H1 (cell line): ENCODE measurements around the gene DPF1. TPM values are rescaled to one million over a fixed set of nuclear protein-coding genes. Genes with fewer than 3 reads are reported as not detected.

ENCODE experiments used
- CTCF ChIA-PET: fragments of 300-600 bp; sonication (Branson Sonifier 250); formaldehyde crosslinking; loops from one replicate; lab custom pipeline; 2021; ENCODE audit not compliant: partially characterized antibody; lab: Charles Lee
- POLR2A ChIA-PET: fragments of 300-600 bp; sonication (Branson Sonifier 250); formaldehyde crosslinking; loops from one replicate; lab custom pipeline; 2021; ENCODE audit warnings: inconsistent platforms; ENCODE audit not compliant: partially characterized antibody; lab: Charles Lee
- DNase-seq, 2 experiments: peaks; one replicate each; pipeline versions ENCODE4 v3.0.0 to v3.0.0-alpha.2; 2010 to 2022; ENCODE audit warnings: low spot score in 2 of 2, low read depth in 1 of 2, mixed read lengths in 1 of 2
- FAIRE-seq: peaks from 2 replicates; lab custom pipeline; 2011; peaks lifted over from hg19 to GRCh38; lab: Jason Lieb, UNC
- H2AFZ ChIP-seq: 2 replicates; pipeline ENCODE4 v1.8.1; 2012; ENCODE audit warnings: low read length, inconsistent platforms
- H2AK5ac ChIP-seq: 2 replicates; pipeline ENCODE4 v1.6.1; 2013; ENCODE audit warnings: low read depth, low read length
- H2BK120ac ChIP-seq: replicated peaks from 2 replicates; pipeline ENCODE3; 2013; ENCODE audit warnings: low read depth, low read length, inconsistent platforms
- H2BK12ac ChIP-seq: 2 replicates; pipeline ENCODE4 v1.6.1; 2013; ENCODE audit warnings: low read depth, low read length
- H2BK15ac ChIP-seq: 2 replicates; pipeline ENCODE4 v1.6.1; 2013; ENCODE audit warnings: low read length
- H2BK20ac ChIP-seq: 2 replicates; pipeline ENCODE4 v1.6.1; 2013; ENCODE audit warnings: low read length
- H2BK5ac ChIP-seq: 2 replicates; pipeline ENCODE4 v1.6.1; 2013; ENCODE audit warnings: low read depth, low read length
- H3K14ac ChIP-seq: 2 replicates; pipeline ENCODE4 v1.6.1; 2013; ENCODE audit warnings: inconsistent platforms; ENCODE audit not compliant: insufficient read length
- H3K18ac ChIP-seq: 2 replicates; pipeline ENCODE4 v1.6.1; 2013; ENCODE audit warnings: low read length; ENCODE audit errors: extremely low read depth
- H3K23ac ChIP-seq: 2 replicates; pipeline ENCODE4 v1.6.1; 2013; ENCODE audit warnings: inconsistent platforms; ENCODE audit not compliant: insufficient read length
- H3K23me2 ChIP-seq: 2 replicates; pipeline ENCODE4 v1.6.1; 2013; ENCODE audit warnings: low read depth, low read length
- H3K27ac ChIP-seq: 2 replicates; pipeline ENCODE4 v1.6.1; 2011; ENCODE audit warnings: low read depth, low read length, inconsistent platforms
- H3K27me3 ChIP-seq, 4 experiments: replicated peaks in 1 of 4; 1 replicate in 1 of 4; 2 replicates in 3 of 4; pipeline versions ENCODE4 v1.6.1 to v1.8.1; 2011 to 2013; ENCODE audit warnings: low read length in 3 of 4, mild to moderate bottlenecking in 3 of 4, inconsistent platforms in 2 of 4, mixed read lengths in 2 of 4, moderate library complexity in 1 of 4; ENCODE audit not compliant: control insufficient read depth in 3 of 4, insufficient read depth in 3 of 4; ENCODE audit errors: extremely low read depth in 1 of 4
- H3K36me3 ChIP-seq, 4 experiments: 2 replicates each; pipeline versions ENCODE4 v1.6.1 to v1.8.1; 2011 to 2013; ENCODE audit warnings: mild to moderate bottlenecking in 4 of 4, low read length in 3 of 4, moderate library complexity in 2 of 4, control low read depth in 1 of 4, inconsistent platforms in 1 of 4; ENCODE audit not compliant: insufficient read depth in 4 of 4, control insufficient read depth in 2 of 4
- H3K4ac ChIP-seq: replicated peaks from 2 replicates; pipeline ENCODE3; 2013; ENCODE audit warnings: low read length, low read depth, mixed read lengths, inconsistent platforms; ENCODE audit not compliant: insufficient read length
- H3K4me1 ChIP-seq, 4 experiments: replicated peaks in 1 of 4; 1 replicate in 1 of 4; 2 replicates in 3 of 4; pipeline versions ENCODE4 v1.6.1 to v1.8.1; 2011 to 2013; ENCODE audit warnings: low read length in 3 of 4, inconsistent platforms in 2 of 4, mixed read lengths in 1 of 4; ENCODE audit not compliant: insufficient read depth in 4 of 4, control insufficient read depth in 3 of 4
- H3K4me2 ChIP-seq, 2 experiments: 2 replicates each; pipeline versions ENCODE4 v1.6.1 to v1.8.1; 2011 to 2013; ENCODE audit warnings: low read depth in 2 of 2, low read length in 2 of 2, control low read depth in 1 of 2, inconsistent platforms in 1 of 2, mild to moderate bottlenecking in 1 of 2; ENCODE audit not compliant: insufficient read depth in 1 of 2
- H3K4me3 ChIP-seq, 4 experiments: fragments of 200-600, 300-600 bp in 1 of 4; sonication (generic), shearing (Covaris generic), sonication (Bioruptor Twin) in 1 of 4; 2 replicates each; pipeline versions ENCODE4 v1.5.1 to v1.8.1; 2011 to 2016; ENCODE audit warnings: low read length in 4 of 4, low read depth in 3 of 4, control low read depth in 2 of 4, inconsistent platforms in 2 of 4, mild to moderate bottlenecking in 2 of 4, mixed read lengths in 1 of 4, moderate library complexity in 1 of 4; ENCODE audit not compliant: insufficient read depth in 2 of 4; ENCODE audit errors: extremely low read depth in 1 of 4
- H3K56ac ChIP-seq: replicated peaks from 2 replicates; pipeline ENCODE3; 2013; ENCODE audit warnings: low read depth, mild to moderate bottlenecking, mixed read lengths, low read length, inconsistent platforms; ENCODE audit not compliant: insufficient read length
- H3K79me1 ChIP-seq: 2 replicates; pipeline ENCODE4 v1.6.1; 2013; ENCODE audit warnings: low read depth, low read length, control low read depth
- H3K79me2 ChIP-seq, 2 experiments: 2 replicates each; pipeline versions ENCODE4 v1.6.1 to v1.8.1; 2012 to 2013; ENCODE audit warnings: low read length in 2 of 2, mild to moderate bottlenecking in 2 of 2, inconsistent platforms in 1 of 2; ENCODE audit not compliant: insufficient read depth in 2 of 2, control insufficient read depth in 1 of 2
- H3K9ac ChIP-seq, 4 experiments: replicated peaks in 1 of 4; 1 replicate in 1 of 4; 2 replicates in 3 of 4; pipeline versions ENCODE4 v1.6.1 to v1.8.1; 2011 to 2013; ENCODE audit warnings: low read depth in 3 of 4, low read length in 3 of 4, control low read depth in 2 of 4, mild to moderate bottlenecking in 2 of 4, moderate library complexity in 2 of 4, inconsistent platforms in 1 of 4; ENCODE audit errors: extremely low read depth in 1 of 4
- H3K9me3 ChIP-seq, 2 experiments: 2 replicates each; pipeline versions ENCODE4 v1.6.1 to v1.8.1; 2012 to 2013; ENCODE audit warnings: mild to moderate bottlenecking in 2 of 2, moderate library complexity in 2 of 2, control low read depth in 1 of 2, inconsistent platforms in 1 of 2, low read depth in 1 of 2, low read length in 1 of 2, mixed read lengths in 1 of 2; ENCODE audit not compliant: insufficient read depth in 2 of 2
- H4K20me1 ChIP-seq, 2 experiments: replicated peaks in 1 of 2; 2 replicates each; pipeline versions ENCODE3 to v1.8.1; 2011 to 2013; ENCODE audit warnings: inconsistent platforms in 2 of 2, low read length in 2 of 2, mild to moderate bottlenecking in 1 of 2; ENCODE audit not compliant: insufficient read depth in 2 of 2, control insufficient read depth in 1 of 2
- H4K5ac ChIP-seq: 2 replicates; pipeline ENCODE4 v1.6.1; 2013; ENCODE audit warnings: low read length, low read depth, mixed read lengths, inconsistent platforms; ENCODE audit not compliant: insufficient read length
- H4K8ac ChIP-seq: 2 replicates; pipeline ENCODE4 v1.8.0; 2013; ENCODE audit warnings: mild to moderate bottlenecking, moderate library complexity, low read length, inconsistent platforms; ENCODE audit not compliant: insufficient read depth; ENCODE audit errors: extremely low read depth
- H4K91ac ChIP-seq: replicated peaks from 2 replicates; pipeline ENCODE3; 2013; ENCODE audit warnings: low read length, mixed read lengths, inconsistent platforms; ENCODE audit not compliant: insufficient read length
- BACH1 ChIP-seq: IDR thresholded peaks from 2 replicates; pipeline ENCODE4 v1.6.1; 2012; ENCODE audit warnings: low read length, improper control_type of control experiment
- BRCA1 ChIP-seq: IDR thresholded peaks from 2 replicates; pipeline ENCODE4 v1.6.1; 2012; ENCODE audit warnings: low read depth, low read length, improper control_type of control experiment
- GABPA ChIP-seq: IDR thresholded peaks from 2 replicates; pipeline ENCODE4 v1.6.1; 2011; ENCODE audit warnings: mild to moderate bottlenecking, low read length, moderate library complexity, borderline replicate concordance; ENCODE audit not compliant: insufficient read depth
- PHF8 ChIP-seq: fragments of 200-600 bp; sonication (generic); conservative IDR thresholded peaks from 2 replicates; pipeline ENCODE4 v1.7.1; 2012; ENCODE audit warnings: low read depth, mild to moderate bottlenecking, inconsistent platforms, low read length, moderate library complexity
- POLR2A ChIP-seq, 2 experiments: IDR thresholded peaks; 1 replicate in 1 of 2; 2 replicates in 1 of 2; pipeline ENCODE4 v1.6.1; 2011; ENCODE audit warnings: low read depth in 2 of 2, low read length in 2 of 2, mild to moderate bottlenecking in 2 of 2; ENCODE audit errors: control extremely low read depth in 1 of 2
- RAD21 ChIP-seq, 2 experiments: IDR thresholded peaks in 1 of 2; conservative IDR thresholded peaks in 1 of 2; 2 replicates each; pipeline ENCODE4 v1.6.1; 2011; ENCODE audit warnings: low read depth in 2 of 2, low read length in 2 of 2, improper control_type of control experiment in 1 of 2, inconsistent platforms in 1 of 2, mild to moderate bottlenecking in 1 of 2, moderate library complexity in 1 of 2
- RXRA ChIP-seq: IDR thresholded peaks from 2 replicates; pipeline ENCODE4 v1.6.1; 2011; ENCODE audit warnings: low read depth, mild to moderate bottlenecking, low read length, moderate library complexity; ENCODE audit not compliant: insufficient read depth
- SAP30 ChIP-seq: fragments of 300-600 bp; sonication (generic); IDR thresholded peaks from 2 replicates; pipeline ENCODE4 v1.7.1; 2012; ENCODE audit warnings: low read length, moderate library complexity, mild to moderate bottlenecking, inconsistent platforms; ENCODE audit not compliant: insufficient read depth, insufficient replicate concordance
- SIN3A ChIP-seq, 2 experiments: IDR thresholded peaks in 1 of 2; conservative IDR thresholded peaks in 1 of 2; 2 replicates each; pipeline ENCODE4 v1.6.1; 2011 to 2012; ENCODE audit warnings: low read length in 2 of 2, improper control_type of control experiment in 1 of 2, low read depth in 1 of 2, mild to moderate bottlenecking in 1 of 2
- SIX5 ChIP-seq: IDR thresholded peaks from 2 replicates; pipeline ENCODE4 v1.6.1; 2011; ENCODE audit warnings: mild to moderate bottlenecking, low read depth, low read length
- SP1 ChIP-seq: IDR thresholded peaks from 2 replicates; pipeline ENCODE4 v1.6.1; 2011; ENCODE audit warnings: low read depth, low read length
- SRF ChIP-seq: IDR thresholded peaks from 2 replicates; pipeline ENCODE4 v1.6.1; 2011; ENCODE audit warnings: mild to moderate bottlenecking, low read depth, low read length, moderate library complexity
- SUZ12 ChIP-seq: fragments of 200-600 bp; sonication (generic); IDR thresholded peaks from 2 replicates; pipeline ENCODE4 v1.6.1; 2012; ENCODE audit warnings: mild to moderate bottlenecking, inconsistent platforms, low read length, moderate library complexity, mixed read lengths
- ZNF274 ChIP-seq: IDR thresholded peaks from 2 replicates; pipeline ENCODE4 v1.7.0; 2012; ENCODE audit warnings: low read length, borderline replicate concordance; ENCODE audit errors: extremely low read depth
- WGBS, 2 experiments: shearing (Covaris generic) in 1 of 2; methylation state at CpG; one replicate each; pipeline versions ENCODE4 v1.1.6 to v1.1.7; 2013 to 2015; ENCODE audit warnings: low lambda C conversion rate in 2 of 2, mixed read lengths in 2 of 2, inconsistent platforms in 1 of 2, low coverage in 1 of 2, missing lambda C conversion rate in 1 of 2; ENCODE audit not compliant: insufficient replicate concordance in 2 of 2, insufficient coverage in 1 of 2, insufficient read length in 1 of 2; ENCODE audit errors: extremely low coverage in 1 of 2, missing lambda C conversion rate in 1 of 2; 5-methylcytosine and 5-hydroxymethylcytosine counted together
- polyA plus RNA-seq, 7 experiments: library from polyadenylated mRNA; depleted of rRNA in 3 of 7; stranded (reverse) in 5 of 7; unstranded in 2 of 7; fragments of >200 nt in 5 of 7; fragments of 200-250 nt in 2 of 7; gene quantifications; 1 replicate in 5 of 7; 2 replicates in 1 of 7; 4 replicates in 1 of 7; pipeline versions ENCODE4 v1.2.1 to v1.2.3, GENCODE V29; 2011 to 2013; ENCODE audit warnings: missing spikeins in 2 of 7, mixed read lengths in 2 of 7
- total RNA-seq: library from RNA; stranded (reverse); fragmentation: NEBNext Ultra II Directional; extraction: Animal tissue kit (Norgen Biotek cat#: 25700); gene quantifications from 2 replicates; pipeline ENCODE4 v1.2.1, GENCODE V29; 2021

Gene DPF1
- total and polyA plus RNA-seq, 2 of the 8 experiments (the other 6 are each of a cell fraction or from before 2014, with no cell fraction given) = 12.9 to 15.6 TPM

DNA sequence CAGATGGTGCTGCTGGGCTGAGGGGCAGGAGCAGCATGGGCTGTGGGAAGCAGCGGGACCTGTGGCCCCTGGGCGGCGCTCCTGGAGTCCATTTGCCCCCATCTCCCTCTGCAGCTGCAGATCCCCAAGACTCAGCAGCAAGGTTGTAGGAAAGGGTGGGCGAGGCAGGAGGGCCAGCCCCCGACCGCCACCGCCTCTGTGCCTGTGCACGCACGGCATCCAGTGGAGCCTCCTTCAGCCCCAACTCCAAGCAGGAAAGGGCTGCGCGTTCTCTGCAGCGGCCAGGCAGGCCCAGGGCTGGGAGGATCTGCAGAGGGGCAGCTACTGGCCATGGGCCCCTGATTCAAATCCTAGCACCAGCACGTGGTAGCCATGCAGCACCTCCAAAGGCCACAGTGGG, 20.8 kb downstream of the DPF1 start:
- Histone ChIP-seq H4K20me1 (no peaks in the 10 kb centered on the region), H4K8ac (no peak overlapping the region), H3K9ac (no peak overlapping the region), H3K27me3 (no peaks in the 10 kb centered on the region), H3K4ac (peak overlapping the region; percentile 23), H2BK12ac (no peak overlapping the region), H4K91ac (no peak overlapping the region), H2AFZ (no peak overlapping the region), H3K9me3 (no peaks in the 10 kb centered on the region), H3K4me2 (no peak overlapping the region), H3K4me1 (peaks cover 0 to 4% (median 3%) of the 10 kb centered on the region in 4 experiments; a peak in 6 of 7 replicates), H4K5ac (no peak overlapping the region), H2BK15ac (no peak overlapping the region), H3K23ac (no peak overlapping the region), H2BK20ac (no peak overlapping the region), H3K4me3 (no peak overlapping the region), H3K79me1 (no peaks in the 10 kb centered on the region), H3K18ac (no peak overlapping the region), H3K14ac (no peak overlapping the region), H2BK5ac (no peak overlapping the region; the same call in 1 of the 2 replicates), H3K56ac (no peak overlapping the region), H2BK120ac (no peak overlapping the region), H3K36me3 (peaks cover 0 to 7% (median 0%) of the 10 kb centered on the region in 4 experiments; a peak in 3 of 8 replicates), H3K27ac (no peak overlapping the region), H3K79me2 (no peaks in the 10 kb centered on the region), H2AK5ac (no peak overlapping the region), H3K23me2 (no peaks in the 10 kb centered on the region)
- 87% methylated on average over 13 of the region's 13 CpGs; no CpG with 5 or more reads in 1 of the 2 experiments for WGBS, 2 experiments
- DNase-seq = no peak
- CTCF ChIA-PET = interaction anchor here (0.8 to 4.9 kb wide), 2 partner anchors 9 to 60 kb away, joined by 3 to 26 read pairs; no protein-coding TSS in a partner anchor
- POLR2A ChIA-PET = interaction anchor here (0.8 kb wide), 1 partner anchor 11 kb away, joined by 3 read pairs; no protein-coding TSS in a partner anchor
- FAIRE-seq = no peak
- TF ChIP-seq SIN3A (conservative IDR thresholded peaks at IDR 0.05 in 1 of 2, IDR thresholded peaks at IDR 0.05 in 1 of 2; ENCODE audit: low read depth in 1 of 2, low read length in 2 of 2) (no peak), SIX5 (no peak), SUZ12 (no peak), POLR2A (IDR thresholded peaks at IDR 0.05; ENCODE audit: control extremely low read depth in 1 of 2, low read depth in 2 of 2, low read length in 2 of 2) (no peak), ZNF274 (no peak), SRF (no peak), GABPA (no peak), RAD21 (IDR thresholded peaks at IDR 0.05 in 1 of 2, conservative IDR thresholded peaks at IDR 0.05 in 1 of 2; ENCODE audit: low read depth in 2 of 2, low read length in 2 of 2) (no peak), PHF8 (no peak), SAP30 (no peak), BACH1 (no peak), RXRA (no peak), SP1 (no peak), BRCA1 (no peak)
